Gastroesophageal sphincter (tissue), 4 donors: Measurements from ENCODE around the gene DLGAP3. TPM values are rescaled to one million over a fixed set of nuclear protein-coding genes. Genes with fewer than 3 reads are reported as not detected.

Experiments used
- ATAC-seq: fragments of 150-250 bp; one replicate; pipeline ENCODE4 v1.9.1; 2016; ENCODE audit warnings: mild to moderate bottlenecking, moderate library complexity
- H3K27ac ChIP-seq, 4 donors: fragments of 200-600 bp; sonication (generic) in 3 of 4; 1 replicate in 3 of 4; 2 replicates in 1 of 4; pipeline ENCODE4 v1.5.1; 2016 to 2019
- H3K27me3 ChIP-seq: fragments of 200-600 bp; sonication (generic); one replicate; pipeline ENCODE4 v1.5.1; 2019
- H3K36me3 ChIP-seq, 2 donors: fragments of 200-600 bp; sonication (generic); one replicate each; pipeline ENCODE4 v1.5.1; 2019; ENCODE audit warnings: control low read depth in 1 of 2
- H3K4me1 ChIP-seq, 3 donors: fragments of 200-600 bp; sonication (generic); 1 replicate in 2 of 3; 2 replicates in 1 of 3; pipeline ENCODE4 v1.5.1; 2016 to 2019; ENCODE audit warnings: control low read depth in 2 of 3
- H3K4me3 ChIP-seq, 2 donors: fragments of 200-600 bp; sonication (generic); one replicate each; pipeline ENCODE4 v1.5.1; 2019; ENCODE audit warnings: mild to moderate bottlenecking in 1 of 2, moderate library complexity in 1 of 2
- H3K9me3 ChIP-seq, 3 donors: fragments of 200-600 bp; sonication (generic); one replicate each; pipeline ENCODE4 v1.5.1; 2017 to 2019; ENCODE audit warnings: control low read depth in 2 of 3
- EP300 ChIP-seq: sonication (generic); formaldehyde crosslinking; IDR thresholded peaks from one replicate; pipeline ENCODE4 v1.6.1; 2017; ENCODE audit warnings: antibody characterized with exemption, mild to moderate bottlenecking
- POLR2A ChIP-seq, 2 donors: fragments of 450-650 bp; IDR thresholded peaks; one replicate each; pipeline ENCODE4 v1.6.1; 2017; ENCODE audit warnings: antibody characterized with exemption in 2 of 2, mild to moderate bottlenecking in 2 of 2, moderate library complexity in 1 of 2
- POLR2AphosphoS5 ChIP-seq: sonication (generic); formaldehyde crosslinking; IDR thresholded peaks from one replicate; pipeline ENCODE4 v1.6.1; 2017; ENCODE audit warnings: antibody characterized with exemption
- WGBS, 2 donors: methylation state at CpG; one replicate each; pipeline ENCODE4 v1.1.5; 2018; ENCODE audit warnings: low coverage in 1 of 2; 5-methylcytosine and 5-hydroxymethylcytosine counted together
- total RNA-seq, 4 donors: library from RNA; depleted of rRNA; stranded (reverse); fragments of >200 nt; gene quantifications; one replicate each; pipeline ENCODE4 v1.1.0, GENCODE V29; 2016
- TF ChIP-seq, protein P1 (sequence below), 4 experiments: fragments of 200-600 bp in 2 of 4; fragments of 450-650 bp in 2 of 4; sonication (generic) in 1 of 4; IDR thresholded peaks; one replicate each; pipeline ENCODE4 v1.5.1; 2017 to 2019; ENCODE audit warnings: antibody characterized with exemption in 4 of 4, mild to moderate bottlenecking in 2 of 4, moderate library complexity in 2 of 4

DLGAP3 gene
- total RNA-seq, 4 donors from 2014 or later: 0.12 to 0.13 TPM; not detected in 2

DNA sequence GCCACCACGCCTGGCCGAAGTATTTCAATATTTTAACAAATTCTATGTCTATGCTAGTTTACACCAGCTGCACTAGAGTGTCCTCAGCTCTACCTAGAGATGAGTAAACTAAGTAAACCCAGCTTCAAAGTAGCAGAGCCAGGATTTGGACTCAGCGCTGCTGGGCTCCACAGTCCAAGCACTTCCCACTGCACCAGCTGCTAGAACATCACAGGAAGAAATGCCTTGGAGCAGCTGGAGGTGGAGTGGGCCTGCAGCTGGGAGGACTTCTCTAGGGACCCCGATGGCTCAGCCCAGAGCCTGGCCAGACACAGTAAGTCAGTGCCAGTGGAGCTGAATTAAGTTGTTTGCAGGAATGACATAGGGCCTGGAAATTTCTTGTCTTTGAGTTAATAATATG lies 59.7 kb downstream of the DLGAP3 start:
- Histone ChIP-seq H3K27me3 (peaks cover 34% of the 10 kb centered on the region), H3K36me3 (no peaks in the 10 kb centered on the region), H3K4me3 (no peak overlapping the region), H3K4me1 (peaks cover 0 to 19% (median 12%) of the 10 kb centered on the region in 3 donors), H3K9me3 (no peaks in the 10 kb centered on the region), H3K27ac (no peak overlapping the region)
- ATAC-seq: no peak
- 71% methylated on average over 1 of the region's 4 CpGs; no CpG with 5 or more reads in 1 of the 2 donors for WGBS, 2 donors
- TF ChIP-seq, protein P1, sequence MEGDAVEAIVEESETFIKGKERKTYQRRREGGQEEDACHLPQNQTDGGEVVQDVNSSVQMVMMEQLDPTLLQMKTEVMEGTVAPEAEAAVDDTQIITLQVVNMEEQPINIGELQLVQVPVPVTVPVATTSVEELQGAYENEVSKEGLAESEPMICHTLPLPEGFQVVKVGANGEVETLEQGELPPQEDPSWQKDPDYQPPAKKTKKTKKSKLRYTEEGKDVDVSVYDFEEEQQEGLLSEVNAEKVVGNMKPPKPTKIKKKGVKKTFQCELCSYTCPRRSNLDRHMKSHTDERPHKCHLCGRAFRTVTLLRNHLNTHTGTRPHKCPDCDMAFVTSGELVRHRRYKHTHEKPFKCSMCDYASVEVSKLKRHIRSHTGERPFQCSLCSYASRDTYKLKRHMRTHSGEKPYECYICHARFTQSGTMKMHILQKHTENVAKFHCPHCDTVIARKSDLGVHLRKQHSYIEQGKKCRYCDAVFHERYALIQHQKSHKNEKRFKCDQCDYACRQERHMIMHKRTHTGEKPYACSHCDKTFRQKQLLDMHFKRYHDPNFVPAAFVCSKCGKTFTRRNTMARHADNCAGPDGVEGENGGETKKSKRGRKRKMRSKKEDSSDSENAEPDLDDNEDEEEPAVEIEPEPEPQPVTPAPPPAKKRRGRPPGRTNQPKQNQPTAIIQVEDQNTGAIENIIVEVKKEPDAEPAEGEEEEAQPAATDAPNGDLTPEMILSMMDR (IDR thresholded peaks at IDR 0.05): no peak
- TF ChIP-seq POLR2AphosphoS5 (no peak), EP300 (no peak), POLR2A (IDR thresholded peaks at IDR 0.05) (no peak)

DNA sequence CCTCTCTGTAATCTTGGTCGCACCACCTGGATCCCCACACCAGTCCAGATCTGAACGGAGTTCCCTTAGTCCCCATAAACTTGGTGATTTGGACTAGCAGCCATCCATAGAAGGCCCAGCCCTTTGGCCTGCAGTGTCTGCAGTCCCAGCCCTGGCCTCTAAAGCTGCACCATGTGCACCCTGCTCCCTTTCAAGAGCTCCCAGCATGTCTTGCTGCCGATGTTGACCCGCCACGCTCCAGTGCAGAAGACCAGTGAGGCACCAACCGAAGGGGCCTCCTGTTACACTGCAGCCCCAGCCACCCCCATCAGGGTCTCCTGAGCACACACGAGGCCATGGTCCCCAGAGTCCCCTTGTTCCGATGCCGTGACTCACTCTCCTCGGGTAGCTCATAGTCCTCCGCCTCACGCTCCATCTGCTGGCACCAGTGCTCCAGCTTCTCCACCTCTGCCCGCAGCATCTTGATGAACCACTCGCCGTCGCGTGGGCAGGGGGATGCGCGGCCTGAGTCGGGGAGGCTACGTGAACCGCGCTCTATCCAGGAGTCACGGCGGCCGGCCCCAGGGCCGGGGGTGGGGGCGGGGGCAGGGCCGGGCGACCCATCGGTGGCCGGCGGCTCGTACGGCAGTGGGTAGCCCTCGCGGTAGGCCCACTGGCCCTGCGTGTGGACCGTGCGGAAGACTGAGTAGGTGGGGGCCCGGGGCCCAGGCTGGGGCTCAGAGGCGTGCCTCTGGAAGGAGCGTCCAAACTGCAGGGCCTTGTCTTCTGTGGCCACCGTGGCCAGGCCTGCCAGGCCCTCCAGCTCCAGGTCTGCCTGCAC lies 61.0 kb downstream of the DLGAP3 start:
- no peak overlapping the region for H3K27ac ChIP-seq
- peaks cover 20% of the 10 kb centered on the region for H3K27me3 ChIP-seq
- no peak overlapping the region for H3K4me3 ChIP-seq
- no peak for ATAC-seq
- peaks cover 0 to 19% (median 12%) of the 10 kb centered on the region in 3 donors for H3K4me1 ChIP-seq
- H3K9me3 ChIP-seq: no peaks in the 10 kb centered on the region
- TF ChIP-seq, protein P1 (IDR thresholded peaks at IDR 0.05): no peak
- no peak for TF ChIP-seq EP300
- TF ChIP-seq POLR2A (IDR thresholded peaks at IDR 0.05): no peak
- no peak for TF ChIP-seq POLR2AphosphoS5
- WGBS, 2 donors: 83% methylated on average over 1 of the region's 44 CpGs; no CpG with 5 or more reads in 1 of the 2 donors
- no peaks in the 10 kb centered on the region for H3K36me3 ChIP-seq

DNA sequence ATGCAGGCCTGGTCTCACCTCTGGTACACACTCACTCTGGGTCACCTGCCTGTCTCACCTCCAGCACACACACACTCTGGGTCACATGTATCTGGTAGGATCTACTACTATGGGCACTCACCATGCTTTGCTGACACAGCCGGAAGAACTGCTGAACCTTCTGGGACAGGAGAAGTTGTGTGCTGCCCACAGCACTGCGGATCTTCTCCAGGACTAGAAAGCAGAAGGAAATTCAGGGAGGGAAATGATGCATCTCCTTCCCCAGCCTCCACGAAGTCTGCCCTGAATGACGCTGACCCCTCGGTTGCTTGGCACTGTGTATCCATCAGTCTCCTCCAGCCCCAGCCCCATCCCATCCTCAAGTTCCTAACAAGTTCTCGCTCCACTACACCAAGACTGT lies 62.0 kb downstream of the DLGAP3 start:
- H3K27me3 ChIP-seq: peaks cover 10% of the 10 kb centered on the region
- no peak for ATAC-seq
- peak overlapping the region in 1 of 4 donors; percentile 89 for H3K27ac ChIP-seq
- H3K9me3 ChIP-seq: no peaks in the 10 kb centered on the region
- TF ChIP-seq EP300 (no peak), POLR2AphosphoS5 (no peak), POLR2A (IDR thresholded peaks at IDR 0.05) (no peak)
- TF ChIP-seq, protein P1 (IDR thresholded peaks at IDR 0.05): no peak
- H3K4me3 ChIP-seq: no peak overlapping the region
- no peaks in the 10 kb centered on the region for H3K36me3 ChIP-seq
- H3K4me1 ChIP-seq: peaks cover 0 to 19% (median 12%) of the 10 kb centered on the region in 3 donors
- WGBS, 2 donors: 94 to 100% methylated on average over 3 of the region's 6 CpGs

DNA sequence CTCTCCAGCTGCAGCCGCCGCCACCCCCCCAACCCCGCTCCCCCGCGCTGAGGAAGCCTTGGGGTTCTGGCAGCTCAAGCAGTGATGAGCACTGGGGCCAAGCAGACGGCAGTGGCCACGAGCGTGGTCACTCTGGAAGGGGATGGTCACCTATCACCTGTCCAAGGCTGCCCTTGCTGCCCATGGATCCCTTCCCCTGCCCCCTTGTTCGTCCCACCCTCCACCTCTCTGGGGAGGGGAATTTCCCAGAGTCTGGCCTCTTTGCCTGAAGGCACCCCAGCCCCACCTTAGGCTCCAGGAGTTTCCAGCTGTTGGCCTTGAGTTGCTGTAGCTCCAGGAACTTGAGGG lies 62.7 kb downstream of the DLGAP3 start:
- no peaks in the 10 kb centered on the region for H3K36me3 ChIP-seq
- ATAC-seq: no peak
- peaks cover 0 to 19% (median 12%) of the 10 kb centered on the region in 3 donors for H3K4me1 ChIP-seq
- TF ChIP-seq POLR2AphosphoS5 (no peak), POLR2A (IDR thresholded peaks at IDR 0.05) (no peak), EP300 (no peak)
- TF ChIP-seq, protein P1 (IDR thresholded peaks at IDR 0.05): no peak
- peak overlapping the region; percentile 56 to 80 for H3K4me3 ChIP-seq
- H3K27me3 ChIP-seq: peaks cover 3% of the 10 kb centered on the region
- peak overlapping the region in 3 of 4 donors; percentile 85 to 89 (median 88) for H3K27ac ChIP-seq
- no peaks in the 10 kb centered on the region for H3K9me3 ChIP-seq
- WGBS, 2 donors: 40% methylated on average over 1 of the region's 9 CpGs; no CpG with 5 or more reads in 1 of the 2 donors
